Right lobe of liver (tissue), 4 donors: ENCODE data around the gene POPDC3.

Source experiments
- CTCF ChIP-seq, 4 donors: fragments of 200-600 bp in 3 of 4; fragments of 450-650 bp in 1 of 4; IDR thresholded peaks; one replicate each; pipeline versions ENCODE4 v1.5.1 to v1.8.0; 2016 to 2022; ENCODE audit warnings: antibody characterized with exemption in 4 of 4, mild to moderate bottlenecking in 2 of 4
- POLR2A ChIP-seq: fragments of 450-650 bp; IDR thresholded peaks from one replicate; pipeline ENCODE4 v1.6.1; 2017; ENCODE audit warnings: antibody characterized with exemption, mild to moderate bottlenecking
- donor health status: DM: no; HTN: no; CAD: no.
- donor health status: DM: no; HTN: no; CAD: no.
- donor health status: DM: no; HTN: yes; CAD: no.

GRCh38 chr6:105113422-105113821 lies 66.4 kb downstream of the POPDC3 start:
- TF ChIP-seq CTCF (IDR thresholded peaks at IDR 0.05) (no peak), POLR2A (no peak)
